SH-SY5Y (cell line): Measurements from ENCODE around the gene CLSTN1.

ENCODE experiments used
- GATA2 ChIP-seq: IDR thresholded peaks from 2 replicates; pipeline ENCODE4 v1.6.1; 2011; ENCODE audit warnings: mild to moderate bottlenecking, low read depth, low read length
- GATA3 ChIP-seq: IDR thresholded peaks from 2 replicates; pipeline ENCODE4 v1.6.1; 2011; ENCODE audit warnings: low read depth, mild to moderate bottlenecking, low read length, moderate library complexity

- TF ChIP-seq GATA3 (no peak), GATA2 (no peak)
These were observed 139.0 kb downstream of the CLSTN1 start for GRCh38 chr1:9684801-9685200.
